GM19351 (cell line): ENCODE data around the gene VBP1.
"Not testable (repeated sequence)": the region's sequence is repeated elsewhere in the genome, so short reads cannot be mapped to it uniquely, and the experiment has no call there.

Experiments
- ATAC-seq: cut with Tn5 transposase; IDR thresholded peaks from one replicate; pipeline ENCODE4 v1.9.1; 2021; ENCODE audit warnings: mild to moderate bottlenecking, moderate library complexity; ENCODE audit not compliant: unreplicated experiment

Gene VBP1

DNA sequence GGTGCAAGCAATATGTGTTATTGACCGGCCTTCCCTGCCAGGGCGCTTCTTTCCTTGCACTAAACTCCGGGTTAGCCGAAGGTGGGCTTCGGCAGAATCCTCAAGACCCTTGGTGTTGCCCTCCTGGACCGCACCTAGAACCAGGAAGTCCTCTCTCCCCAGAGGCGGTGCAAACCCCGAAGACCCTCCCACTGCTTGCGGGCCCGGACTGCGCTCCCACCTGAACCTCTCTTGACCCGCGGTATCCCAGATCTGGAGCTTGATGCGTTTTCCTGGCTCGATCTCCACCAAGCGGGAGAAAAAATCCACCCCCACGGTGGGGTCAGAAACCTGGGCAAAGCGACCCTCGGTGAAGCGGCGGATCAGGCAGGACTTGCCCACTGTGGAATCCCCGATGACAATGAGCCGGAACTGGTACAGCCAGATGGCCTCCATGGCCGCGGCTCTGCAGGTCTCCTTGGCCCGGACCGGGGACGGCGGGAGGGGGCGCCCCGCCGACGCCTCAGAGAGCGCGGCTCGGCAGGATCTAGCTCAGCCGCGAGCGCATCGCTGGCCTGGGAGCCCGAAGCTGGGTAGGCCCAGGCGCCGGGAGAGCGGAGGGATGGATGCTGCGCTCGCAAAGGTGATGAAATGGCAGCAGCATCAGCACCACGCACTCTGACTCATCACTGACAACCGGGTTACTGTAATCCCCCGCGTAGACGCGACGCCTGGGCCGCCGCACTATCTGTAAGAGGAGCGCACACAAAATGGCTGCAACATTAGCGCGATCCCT lies 47.8 kb downstream of the VBP1 start, which contains the start of gene RAB39B:
Gene RAB39B, minus strand, starts transcription at position 638 of the 775 bp plus-strand sequence. Its CDS starts 203 bp downstream, at position 435.
- peak; percentile 90 for ATAC-seq

DNA sequence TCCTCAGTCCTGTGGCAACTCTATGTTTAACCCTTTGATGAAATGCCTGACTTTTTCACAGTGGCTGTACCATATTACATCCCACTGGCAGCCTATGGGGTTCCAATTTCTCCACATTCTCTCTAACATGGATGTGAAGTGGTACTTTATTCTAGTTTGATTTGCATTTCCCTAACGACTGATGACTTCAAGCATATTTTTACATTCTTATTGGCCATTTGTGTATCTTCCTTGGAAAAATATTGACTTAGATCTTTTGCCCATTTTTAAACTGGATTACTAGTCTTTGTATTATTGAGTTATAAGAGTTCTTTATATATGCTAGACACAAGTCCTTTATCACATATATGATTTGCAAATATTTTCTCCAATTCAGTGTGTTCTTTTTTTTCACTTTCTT lies 50.2 kb downstream of the VBP1 start:
- no peak for ATAC-seq

DNA sequence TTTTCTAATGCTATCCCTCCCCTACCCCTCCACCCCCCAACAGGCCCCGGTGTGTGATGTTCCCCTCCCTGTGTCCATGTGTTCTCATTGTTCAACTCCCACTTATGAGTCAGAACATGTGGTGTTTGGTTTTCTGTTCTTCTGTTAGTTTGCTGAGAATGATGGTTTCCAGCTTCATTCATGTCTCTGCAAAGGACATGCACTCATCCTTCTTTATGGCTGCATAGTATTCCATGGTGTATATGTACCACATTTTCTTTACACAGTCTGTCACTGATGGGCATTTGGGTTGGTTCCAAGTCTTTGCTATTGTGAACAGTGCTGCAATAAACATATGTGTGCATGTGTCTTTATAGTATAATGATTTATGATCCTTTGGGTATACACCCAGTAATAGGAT lies 51.7 kb downstream of the VBP1 start:
- not testable (repeated sequence) for ATAC-seq

DNA sequence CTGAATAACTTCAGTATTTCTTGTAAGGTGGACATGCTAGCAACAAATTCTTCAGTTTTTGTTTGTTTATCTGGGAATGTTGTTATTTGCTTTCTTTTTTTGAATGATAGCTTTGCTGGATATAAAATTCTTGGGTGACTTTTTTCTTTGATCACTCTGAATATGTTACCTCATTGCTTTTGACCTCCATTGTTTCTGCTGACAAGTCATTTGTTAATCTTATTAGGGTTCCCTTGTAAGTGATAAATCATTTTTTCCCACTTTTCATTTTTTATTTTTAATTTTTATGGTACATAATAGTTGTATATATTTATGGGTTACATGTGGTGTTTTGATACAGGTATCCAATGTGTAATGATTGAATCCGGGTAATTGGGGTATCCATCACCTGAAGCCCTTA lies 54.7 kb downstream of the VBP1 start:
- no peak for ATAC-seq

DNA sequence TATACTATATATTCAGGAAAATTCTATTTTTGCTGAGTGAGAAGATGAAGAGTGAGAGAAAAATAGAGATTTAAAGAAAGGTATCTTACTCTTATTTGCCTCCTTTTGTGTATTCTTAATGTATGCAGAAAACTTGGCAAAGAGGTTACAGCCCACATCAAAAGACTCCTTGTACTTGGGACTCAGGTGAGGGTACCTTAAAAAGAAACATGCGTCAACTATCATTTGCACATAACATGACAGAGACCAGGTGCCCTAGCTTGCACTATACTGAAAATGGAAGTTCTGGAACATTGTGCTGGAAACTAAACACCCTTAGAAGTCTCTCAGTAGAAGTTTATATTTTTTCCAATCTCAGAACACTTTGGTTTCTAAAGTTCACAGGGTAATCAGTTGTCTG lies 63.6 kb downstream of the VBP1 start:
- ATAC-seq: no peak
